Skeletal muscle tissue (tissue), 4 donors: Measurements from ENCODE around the gene COX19. TPM values are rescaled to one million over a fixed set of nuclear protein-coding genes. Genes with fewer than 3 reads are reported as not detected.
A peak's percentile ranks its signal among the peaks of the same experiment; 100 is the strongest.

ENCODE experiments used
- H3K27ac ChIP-seq: one replicate; pipeline ENCODE4 v1.7.0; 2013; ENCODE audit warnings: mild to moderate bottlenecking, low read depth, low read length, inconsistent platforms
- H3K27me3 ChIP-seq, 3 donors: one replicate each; pipeline ENCODE4 v1.7.0; 2013; ENCODE audit warnings: low read length in 3 of 3; ENCODE audit not compliant: control insufficient read depth in 3 of 3, insufficient read depth in 3 of 3
- H3K36me3 ChIP-seq, 3 donors: one replicate each; pipeline ENCODE4 v1.7.0; 2013; ENCODE audit warnings: low read length in 3 of 3; ENCODE audit not compliant: control insufficient read depth in 3 of 3, insufficient read depth in 3 of 3
- H3K4me1 ChIP-seq, 3 donors: one replicate each; pipeline ENCODE4 v1.7.0; 2013; ENCODE audit warnings: low read length in 3 of 3, mild to moderate bottlenecking in 3 of 3; ENCODE audit not compliant: control insufficient read depth in 3 of 3, insufficient read depth in 3 of 3
- H3K4me3 ChIP-seq, 3 donors: one replicate each; pipeline ENCODE4 v1.7.0; 2013; ENCODE audit warnings: low read length in 3 of 3
- H3K9ac ChIP-seq, 3 donors: one replicate each; pipeline ENCODE4 v1.7.0; 2013; ENCODE audit warnings: low read length in 3 of 3, mild to moderate bottlenecking in 3 of 3, moderate library complexity in 2 of 3, low read depth in 1 of 3
- H3K9me3 ChIP-seq, 3 donors: one replicate each; pipeline ENCODE4 v1.7.0; 2013; ENCODE audit warnings: low read length in 3 of 3; ENCODE audit not compliant: control insufficient read depth in 3 of 3
- total RNA-seq: library from RNA; depleted of rRNA; stranded (reverse); fragments of >200 nt; gene quantifications from one replicate; pipeline ENCODE4 v1.2.3, GENCODE V29; 2014
- donor health status: Osteomylitis.

The COX19 gene
- total RNA-seq, result 12.0 TPM

- H3K36me3 ChIP-seq, result peaks cover 11 to 16% (median 13%) of the 10 kb centered on the region in 3 donors
- no peaks in the 10 kb centered on the region for H3K27me3 ChIP-seq
- H3K4me1 ChIP-seq, result peaks cover 9 to 30% (median 13%) of the 10 kb centered on the region in 3 donors
- peak within 1 kb of the TSS; percentile 84 to 92 (median 91) for H3K4me3 ChIP-seq
- peak within 1 kb of the TSS; percentile 84 to 97 (median 96) for H3K9ac ChIP-seq
- no peaks in the 10 kb centered on the region for H3K9me3 ChIP-seq
- peak within 1 kb of the TSS; percentile 96 for H3K27ac ChIP-seq
Measured at GRCh38 chr7:974820-975681, at the start of gene COX19. Gene COX19, minus strand, starts transcription at chr7:975549. Its CDS starts 40 bp downstream, at chr7:975509.

GRCh38 chr7:1024331-1024841 is 49.0 kb upstream of the COX19 start:
- Histone ChIP-seq H3K9me3 (no peaks in the 10 kb centered on the region), H3K4me1 (peaks cover 30 to 56% (median 52%) of the 10 kb centered on the region in 3 donors), H3K27me3 (no peaks in the 10 kb centered on the region), H3K36me3 (peaks cover 3 to 10% (median 7%) of the 10 kb centered on the region in 3 donors), H3K27ac (no peak overlapping the region), H3K9ac (peak overlapping the region in 2 of 3 donors; percentile 51 to 66), H3K4me3 (no peak overlapping the region)

GRCh38 chr7:1022801-1023465 is 47.6 kb upstream of the COX19 start:
- Histone ChIP-seq H3K4me3 (no peak overlapping the region), H3K27ac (no peak overlapping the region), H3K9ac (no peak overlapping the region), H3K36me3 (peaks cover 3 to 12% (median 7%) of the 10 kb centered on the region in 3 donors), H3K9me3 (no peaks in the 10 kb centered on the region), H3K27me3 (no peaks in the 10 kb centered on the region), H3K4me1 (peaks cover 23 to 48% (median 44%) of the 10 kb centered on the region in 3 donors)

GRCh38 chr7:1022356-1022755 is 47.0 kb upstream of the COX19 start:
- peaks cover 20 to 44% (median 41%) of the 10 kb centered on the region in 3 donors for H3K4me1 ChIP-seq
- no peak overlapping the region for H3K4me3 ChIP-seq
- no peaks in the 10 kb centered on the region for H3K9me3 ChIP-seq
- H3K9ac ChIP-seq, result no peak overlapping the region
- no peak overlapping the region for H3K27ac ChIP-seq
- H3K36me3 ChIP-seq, result peaks cover 3 to 12% (median 7%) of the 10 kb centered on the region in 3 donors
- no peaks in the 10 kb centered on the region for H3K27me3 ChIP-seq

GRCh38 chr7:1021931-1022330 is 46.6 kb upstream of the COX19 start:
- no peak overlapping the region for H3K9ac ChIP-seq
- peaks cover 16 to 40% (median 37%) of the 10 kb centered on the region in 3 donors for H3K4me1 ChIP-seq
- no peaks in the 10 kb centered on the region for H3K9me3 ChIP-seq
- H3K36me3 ChIP-seq, result peaks cover 3 to 12% (median 7%) of the 10 kb centered on the region in 3 donors
- H3K4me3 ChIP-seq, result no peak overlapping the region
- H3K27me3 ChIP-seq, result no peaks in the 10 kb centered on the region
- H3K27ac ChIP-seq, result no peak overlapping the region

GRCh38 chr7:1021366-1021765 is 46.0 kb upstream of the COX19 start:
- Histone ChIP-seq H3K27ac (no peak overlapping the region), H3K9me3 (no peaks in the 10 kb centered on the region), H3K36me3 (peaks cover 3 to 10% (median 4%) of the 10 kb centered on the region in 3 donors), H3K9ac (no peak overlapping the region), H3K27me3 (no peaks in the 10 kb centered on the region), H3K4me1 (peaks cover 12 to 36% (median 35%) of the 10 kb centered on the region in 3 donors), H3K4me3 (no peak overlapping the region)

- H3K9me3 ChIP-seq, result no peaks in the 10 kb centered on the region
- no peak overlapping the region for H3K27ac ChIP-seq
- H3K27me3 ChIP-seq, result no peaks in the 10 kb centered on the region
- H3K4me1 ChIP-seq, result peaks cover 12 to 36% (median 34%) of the 10 kb centered on the region in 3 donors
- no peak overlapping the region for H3K9ac ChIP-seq
- H3K4me3 ChIP-seq, result no peak overlapping the region
- H3K36me3 ChIP-seq, result peaks cover 0 to 7% (median 0%) of the 10 kb centered on the region in 3 donors
Measured at GRCh38 chr7:1020849-1021251, 45.5 kb upstream of the COX19 start.

- no peaks in the 10 kb centered on the region for H3K9me3 ChIP-seq
- H3K4me3 ChIP-seq, result no peak overlapping the region
- no peaks in the 10 kb centered on the region for H3K27me3 ChIP-seq
- peaks cover 0 to 2% (median 0%) of the 10 kb centered on the region in 3 donors for H3K36me3 ChIP-seq
- peaks cover 12 to 31% (median 30%) of the 10 kb centered on the region in 3 donors for H3K4me1 ChIP-seq
- H3K9ac ChIP-seq, result no peak overlapping the region
- no peak overlapping the region for H3K27ac ChIP-seq
Measured at GRCh38 chr7:1019789-1020610, 44.7 kb upstream of the COX19 start.

- Histone ChIP-seq H3K4me1 (peaks cover 7 to 24% (median 24%) of the 10 kb centered on the region in 3 donors), H3K27me3 (no peaks in the 10 kb centered on the region), H3K9me3 (no peaks in the 10 kb centered on the region), H3K4me3 (no peak overlapping the region), H3K36me3 (peaks cover 0 to 2% (median 0%) of the 10 kb centered on the region in 3 donors), H3K9ac (peak overlapping the region in 1 of 3 donors; percentile 10), H3K27ac (no peak overlapping the region)
Measured at GRCh38 chr7:1019255-1019785, 44.0 kb upstream of the COX19 start.
